IMR-90 (cell line): Measurements from ENCODE around the gene FXYD1. TPM values are rescaled to one million over a fixed set of nuclear protein-coding genes. Genes with fewer than 3 reads are reported as not detected.

ENCODE experiments used
- ATAC-seq: fragments of 200-7000 bp; cut with Tn5 transposase; 2 replicates; pipeline ENCODE4 v1.9.1; 2020; ENCODE audit warnings: low read depth, mild to moderate bottlenecking, moderate library complexity
- BruUV-seq: library from RNA; stranded (reverse); fragments of 400-500 nt; replicated peaks from 2 replicates; lab custom pipeline; 2021; lab: Mats Ljungman, UMichigan
- CTCF ChIA-PET: fragments of 300-600 bp; formaldehyde crosslinking; extraction: SDS; loops from one replicate; lab custom pipeline; 2021; ENCODE audit warnings: antibody characterized with exemption; lab: Yijun Ruan, JAX
- POLR2A ChIA-PET: fragments of 300-600 bp; sonication (Branson Sonifier 250); formaldehyde crosslinking; loops from one replicate; lab custom pipeline; 2022; ENCODE audit warnings: antibody characterized with exemption; ENCODE audit not compliant: unreplicated experiment; lab: Charles Lee
- DNase-seq: peaks from one replicate; pipeline ENCODE4 v3.0.0; 2013
- H2AFZ ChIP-seq: replicated peaks from 2 replicates; pipeline ENCODE3; 2013; ENCODE audit warnings: low read length, mild to moderate bottlenecking; ENCODE audit not compliant: poor library complexity
- H2AK5ac ChIP-seq: 2 replicates; pipeline ENCODE4 v1.6.1; 2013; ENCODE audit warnings: low read depth, low read length, inconsistent platforms
- H2AK9ac ChIP-seq: replicated peaks from 2 replicates; pipeline ENCODE3; 2013; ENCODE audit warnings: mild to moderate bottlenecking, low read depth, low read length, moderate library complexity; ENCODE audit not compliant: poor library complexity
- H2BK120ac ChIP-seq: 2 replicates; pipeline ENCODE4 v1.6.1; 2013; ENCODE audit warnings: low read depth, low read length, inconsistent platforms
- H2BK15ac ChIP-seq: 3 replicates; pipeline ENCODE4 v1.6.1; 2013; ENCODE audit warnings: low read depth, low read length, inconsistent platforms
- H2BK20ac ChIP-seq: 2 replicates; pipeline ENCODE4 v1.6.1; 2013; ENCODE audit warnings: low read depth, mild to moderate bottlenecking, inconsistent platforms, low read length, moderate library complexity
- H2BK5ac ChIP-seq: 2 replicates; pipeline ENCODE4 v1.6.1; 2013; ENCODE audit warnings: mild to moderate bottlenecking, low read depth, low read length, inconsistent platforms; ENCODE audit not compliant: poor library complexity, severe bottlenecking
- H3K14ac ChIP-seq: replicated peaks from 2 replicates; pipeline ENCODE4 v1.6.1; 2013; ENCODE audit warnings: low read depth, low read length, inconsistent platforms
- H3K18ac ChIP-seq: 2 replicates; pipeline ENCODE4 v1.6.1; 2013; ENCODE audit warnings: low read depth, low read length, control low read depth
- H3K23ac ChIP-seq: 2 replicates; pipeline ENCODE4 v1.6.1; 2013; ENCODE audit warnings: low read depth, low read length, inconsistent platforms
- H3K27ac ChIP-seq: 2 replicates; pipeline ENCODE4 v1.5.1; 2013; ENCODE audit warnings: mild to moderate bottlenecking, control low read depth, low read length; ENCODE audit not compliant: insufficient read depth
- H3K27me3 ChIP-seq: 2 replicates; pipeline ENCODE4 v1.6.1; 2013; ENCODE audit warnings: low read length; ENCODE audit not compliant: control insufficient read depth, insufficient read depth
- H3K36me3 ChIP-seq: 2 replicates; pipeline ENCODE4 v1.6.1; 2013; ENCODE audit warnings: low read length, mixed read lengths; ENCODE audit not compliant: control insufficient read depth, insufficient read depth
- H3K4ac ChIP-seq: 2 replicates; pipeline ENCODE4 v1.6.1; 2013; ENCODE audit warnings: low read depth, low read length, inconsistent platforms
- H3K4me1 ChIP-seq: 2 replicates; pipeline ENCODE4 v1.6.1; 2013; ENCODE audit warnings: low read length, mixed read lengths; ENCODE audit not compliant: control insufficient read depth, insufficient read depth
- H3K4me2 ChIP-seq: 2 replicates; pipeline ENCODE4 v1.6.1; 2013; ENCODE audit warnings: low read depth, mild to moderate bottlenecking, control low read depth, low read length, moderate library complexity
- H3K4me3 ChIP-seq: 2 replicates; pipeline ENCODE4 v1.5.1; 2013; ENCODE audit warnings: low read depth, mild to moderate bottlenecking, control low read depth, low read length, moderate library complexity; ENCODE audit not compliant: insufficient read depth
- H3K56ac ChIP-seq: 2 replicates; pipeline ENCODE4 v1.6.1; 2013; ENCODE audit warnings: low read length, inconsistent platforms; ENCODE audit not compliant: insufficient read depth; ENCODE audit errors: extremely low read depth
- H3K79me1 ChIP-seq, 2 experiments: 2 replicates each; pipeline ENCODE4 v1.6.1; 2013; ENCODE audit warnings: low read length in 2 of 2, inconsistent platforms in 1 of 2, low read depth in 1 of 2
- H3K9ac ChIP-seq: 2 replicates; pipeline ENCODE4 v1.6.1; 2013; ENCODE audit warnings: low read depth, low read length, control low read depth
- H3K9me1 ChIP-seq: 2 replicates; pipeline ENCODE4 v1.6.1; 2013; ENCODE audit warnings: low read length, inconsistent platforms; ENCODE audit not compliant: insufficient read depth
- H3K9me3 ChIP-seq: 2 replicates; pipeline ENCODE4 v1.6.1; 2013; ENCODE audit warnings: low read length; ENCODE audit not compliant: control insufficient read depth, insufficient read depth
- H4K20me1 ChIP-seq: 2 replicates; pipeline ENCODE4 v1.6.1; 2013; ENCODE audit warnings: low read length, inconsistent platforms; ENCODE audit not compliant: insufficient read depth
- H4K5ac ChIP-seq: 2 replicates; pipeline ENCODE4 v1.6.1; 2013; ENCODE audit warnings: mild to moderate bottlenecking, low read depth, low read length, control low read depth
- H4K8ac ChIP-seq, 2 experiments: 2 replicates each; pipeline ENCODE4 v1.6.1; 2013; ENCODE audit warnings: low read depth in 2 of 2, low read length in 2 of 2, control low read depth in 1 of 2, inconsistent platforms in 1 of 2
- H4K91ac ChIP-seq: 2 replicates; pipeline ENCODE4 v1.6.1; 2013; ENCODE audit warnings: low read depth, low read length, inconsistent platforms; ENCODE audit not compliant: insufficient read depth
- BHLHE40 ChIP-seq: fragments of 150-350 bp; IDR thresholded peaks from 2 replicates; pipeline ENCODE4 v1.6.1; 2016; ENCODE audit warnings: mild to moderate bottlenecking, low read depth, low read length
- CEBPB ChIP-seq: IDR thresholded peaks from 2 replicates; pipeline ENCODE4 v1.6.1; 2012; ENCODE audit warnings: low read depth, low read length, improper control_type of control experiment
- ELK1 ChIP-seq: fragments of 150-350 bp; IDR thresholded peaks from 2 replicates; pipeline ENCODE4 v1.6.1; 2016; ENCODE audit warnings: low read depth, mild to moderate bottlenecking, low read length, moderate library complexity, borderline replicate concordance
- MXI1 ChIP-seq: IDR thresholded peaks from 2 replicates; pipeline ENCODE4 v1.6.1; 2012; ENCODE audit warnings: low read depth, mild to moderate bottlenecking, low read length, moderate library complexity, borderline replicate concordance
- POLR2A ChIP-seq: IDR thresholded peaks from 2 replicates; pipeline ENCODE4 v1.6.1; 2012; ENCODE audit warnings: mild to moderate bottlenecking, low read depth, low read length
- RAD21 ChIP-seq: IDR thresholded peaks from 2 replicates; pipeline ENCODE4 v1.6.1; 2012; ENCODE audit warnings: low read length, improper control_type of control experiment
- SMC3 ChIP-seq: fragments of 150-350 bp; IDR thresholded peaks from 2 replicates; pipeline ENCODE4 v1.6.1; 2016; ENCODE audit warnings: low read depth, mild to moderate bottlenecking, antibody characterized with exemption, low read length, moderate library complexity
- WGBS, 2 experiments: methylation state at CpG; one replicate each; pipeline versions ENCODE4 v1.1.5 to v1.1.7; 2013; ENCODE audit warnings: missing lambda C conversion rate in 2 of 2; ENCODE audit not compliant: insufficient read length in 1 of 2; ENCODE audit errors: extremely low coverage in 2 of 2; 5-methylcytosine and 5-hydroxymethylcytosine counted together
- dilution Hi-C: fragments of 300-500 bp; cut with HindIII; formaldehyde crosslinking; loops from one replicate; pipeline ENCODE4 v1.14.3; 2018; ENCODE audit warnings: low sequenced_read_pairs; ENCODE audit not compliant: unreplicated experiment
- in situ Hi-C: fragments of 300-500 bp; cut with MboI; formaldehyde crosslinking; loops from 3 replicates; pipeline ENCODE4 v1.14.3; 2019; ENCODE audit warnings: low sequenced_read_pairs, inconsistent platforms, mixed read lengths
- intact Hi-C: fragments of 100-400 bp; cut with micrococcal nuclease; formaldehyde crosslinking; loops from 2 replicates; pipeline ENCODE4 v1.10.0; 2022
- polyA plus RNA-seq, 3 experiments: library from polyadenylated mRNA; depleted of rRNA; stranded (reverse); fragments of >200 nt; gene quantifications; 2 replicates each; pipeline ENCODE4 v1.2.3, GENCODE V29; 2012; ENCODE audit warnings: low replicate concordance in 1 of 3
- total RNA-seq: library from RNA; depleted of rRNA; stranded (reverse); fragments of >200 nt; gene quantifications from 2 replicates; pipeline ENCODE4 v1.2.3, GENCODE V29; 2012

FXYD1 gene
- total and polyA plus RNA-seq, 2 of the 4 experiments (the other 2 are of a cell fraction), result 0.18 to 3.9 TPM

DNA sequence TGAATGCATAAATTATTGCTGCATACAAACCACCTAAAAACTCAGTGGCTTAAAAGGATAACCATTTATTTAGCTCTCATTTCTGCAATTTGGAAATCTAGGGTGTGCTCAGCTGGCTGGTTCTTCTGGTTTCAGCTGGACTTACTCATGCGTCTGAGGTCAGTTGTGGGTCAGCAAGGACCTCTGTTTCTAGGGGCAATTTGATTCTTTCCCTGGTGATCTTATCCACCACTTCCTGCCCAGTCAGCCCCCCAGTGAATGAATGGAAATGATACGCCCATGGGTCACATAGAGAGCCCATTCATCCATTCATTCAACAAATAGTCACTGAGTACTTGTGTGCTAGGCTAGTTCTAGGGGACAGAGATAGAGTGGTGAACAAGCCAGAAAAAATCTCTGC, 25.8 kb downstream of the FXYD1 start:
- H3K36me3 ChIP-seq, result peaks cover 58% of the 10 kb centered on the region
- CTCF ChIA-PET, result no interaction called here

More for the DNA sequence above, 25.8 kb downstream of the FXYD1 start:
- no TSS peak for BruUV-seq
- in situ Hi-C loops (no loop called here), dilution Hi-C loops (no loop called here), intact Hi-C loops (no loop called here)
- Histone ChIP-seq H2BK20ac (no peak overlapping the region), H3K27ac (no peak overlapping the region), H3K4me1 (no peaks in the 10 kb centered on the region), H4K8ac (no peak overlapping the region), H3K9me3 (peaks cover 30% of the 10 kb centered on the region), H4K91ac (no peak overlapping the region), H4K20me1 (no peaks in the 10 kb centered on the region), H3K23ac (no peak overlapping the region), H3K4me2 (no peak overlapping the region), H3K9ac (no peak overlapping the region), H3K27me3 (no peaks in the 10 kb centered on the region), H2BK120ac (no peak overlapping the region), H3K4ac (no peak overlapping the region), H2AK5ac (no peak overlapping the region), H2AK9ac (no peak overlapping the region), H3K14ac (no peak overlapping the region), H3K79me1 (peaks cover 5% of the 10 kb centered on the region in 2 experiments; a peak in 3 of 4 replicates), H2BK5ac (no peak overlapping the region), H3K56ac (no peak overlapping the region), H4K5ac (no peak overlapping the region), H3K9me1 (no peaks in the 10 kb centered on the region), H3K4me3 (no peak overlapping the region), H2BK15ac (no peak overlapping the region), H3K18ac (no peak overlapping the region), H2AFZ (no peak overlapping the region)
- DNase-seq (no peak), ATAC-seq (no peak)
- 86% methylated on average over 1 of the region's 2 CpGs; no CpG with 5 or more reads in 1 of the 2 experiments for WGBS, 2 experiments
- POLR2A ChIA-PET, result no interaction called here
- TF ChIP-seq ELK1 (no peak), CEBPB (no peak), RAD21 (no peak), SMC3 (no peak), BHLHE40 (no peak), MXI1 (no peak), POLR2A (no peak)
